ENCODE measurements around the gene CTIF.

Gene CTIF

DNA sequence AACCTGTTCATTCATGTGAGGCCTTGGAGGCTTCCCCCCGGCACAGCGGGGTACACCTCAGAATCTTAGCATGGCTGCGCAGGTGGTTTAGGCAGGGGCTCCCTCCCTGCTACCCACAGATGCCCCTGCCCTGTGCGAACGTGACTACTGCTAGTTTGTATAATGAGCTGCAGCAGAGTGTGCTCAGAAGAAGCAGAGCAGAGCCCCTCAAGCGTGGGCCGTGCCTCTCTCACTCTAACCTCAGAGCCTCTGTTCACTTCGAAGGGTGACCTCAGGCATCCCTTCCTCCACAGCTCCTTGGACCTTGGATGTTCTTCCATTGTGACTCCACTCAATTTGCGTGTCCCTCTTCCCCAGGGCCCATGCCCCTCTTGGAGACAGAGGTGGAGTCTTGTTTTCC is 161.6 kb downstream of the CTIF start:
- TF ChIP-seq, protein P1, sequence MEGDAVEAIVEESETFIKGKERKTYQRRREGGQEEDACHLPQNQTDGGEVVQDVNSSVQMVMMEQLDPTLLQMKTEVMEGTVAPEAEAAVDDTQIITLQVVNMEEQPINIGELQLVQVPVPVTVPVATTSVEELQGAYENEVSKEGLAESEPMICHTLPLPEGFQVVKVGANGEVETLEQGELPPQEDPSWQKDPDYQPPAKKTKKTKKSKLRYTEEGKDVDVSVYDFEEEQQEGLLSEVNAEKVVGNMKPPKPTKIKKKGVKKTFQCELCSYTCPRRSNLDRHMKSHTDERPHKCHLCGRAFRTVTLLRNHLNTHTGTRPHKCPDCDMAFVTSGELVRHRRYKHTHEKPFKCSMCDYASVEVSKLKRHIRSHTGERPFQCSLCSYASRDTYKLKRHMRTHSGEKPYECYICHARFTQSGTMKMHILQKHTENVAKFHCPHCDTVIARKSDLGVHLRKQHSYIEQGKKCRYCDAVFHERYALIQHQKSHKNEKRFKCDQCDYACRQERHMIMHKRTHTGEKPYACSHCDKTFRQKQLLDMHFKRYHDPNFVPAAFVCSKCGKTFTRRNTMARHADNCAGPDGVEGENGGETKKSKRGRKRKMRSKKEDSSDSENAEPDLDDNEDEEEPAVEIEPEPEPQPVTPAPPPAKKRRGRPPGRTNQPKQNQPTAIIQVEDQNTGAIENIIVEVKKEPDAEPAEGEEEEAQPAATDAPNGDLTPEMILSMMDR (IDR thresholded peaks at IDR 0.05; ENCODE audit: insufficient read depth, low read depth, low read length, missing control alignments): no peak
- no peak for DNase-seq (ENCODE audit: low read depth)
- H3K4me3 ChIP-seq (ENCODE audit: low read depth, low read length): no peak overlapping the region

DNA sequence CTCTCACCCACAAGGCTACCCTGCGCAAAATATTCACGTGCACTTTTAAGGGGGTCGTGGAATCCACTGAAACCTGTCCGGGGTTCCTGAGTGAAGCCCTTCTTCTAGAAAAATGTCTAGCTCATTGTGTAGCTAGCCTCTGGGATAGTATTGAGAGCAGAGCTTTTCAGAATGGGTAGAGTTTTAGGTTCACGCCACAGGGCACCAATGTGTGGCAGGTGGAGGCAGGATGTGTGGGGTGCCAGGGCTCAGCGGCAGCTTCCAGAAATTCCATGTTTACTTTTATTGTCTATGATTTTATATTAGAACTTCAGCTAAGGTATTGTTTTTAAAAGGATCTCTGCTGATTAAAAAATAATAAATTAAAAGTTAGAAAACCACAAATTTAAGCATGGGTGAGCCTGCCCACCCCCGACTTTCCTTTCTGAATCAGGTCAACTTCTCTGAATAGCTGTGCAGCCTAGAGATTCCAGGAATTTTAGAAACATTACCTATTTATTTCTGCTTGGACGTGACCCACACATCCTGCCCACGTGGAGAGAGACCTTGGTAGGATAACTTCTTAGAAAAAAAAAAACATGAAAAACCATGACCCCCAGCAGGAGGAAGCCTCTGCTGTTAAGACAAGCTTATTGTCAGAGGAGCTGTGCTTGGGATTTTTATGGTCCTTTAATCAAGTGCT is 163.7 kb downstream of the CTIF start:
- no peak for DNase-seq (ENCODE audit: low read depth)
- no peak overlapping the region for H3K4me3 ChIP-seq (ENCODE audit: low read depth, low read length)
- TF ChIP-seq, protein P1 (IDR thresholded peaks at IDR 0.05; ENCODE audit: insufficient read depth, low read depth, low read length, missing control alignments): no peak

DNA sequence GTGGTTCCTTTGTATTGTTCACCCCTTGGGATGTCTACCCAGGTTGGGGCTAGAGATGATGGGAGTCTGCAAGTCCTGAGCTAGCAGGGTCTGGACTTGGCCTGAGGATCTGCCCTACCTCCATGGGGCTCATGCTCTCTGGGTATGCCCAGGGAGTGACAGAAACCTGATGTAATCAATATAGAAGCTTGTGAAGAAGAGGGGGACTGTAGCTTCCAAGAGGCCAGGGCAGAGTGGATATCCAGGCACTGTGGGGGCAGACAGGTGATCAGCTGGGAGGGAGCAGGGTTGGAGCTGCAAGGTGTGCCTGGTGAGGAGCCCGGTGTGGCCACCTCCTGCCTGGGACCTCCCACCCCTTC is 164.2 kb downstream of the CTIF start:
- TF ChIP-seq, protein P1 (IDR thresholded peaks at IDR 0.05; ENCODE audit: insufficient read depth, low read depth, low read length, missing control alignments): no peak
- DNase-seq (ENCODE audit: low read depth): no peak

DNA sequence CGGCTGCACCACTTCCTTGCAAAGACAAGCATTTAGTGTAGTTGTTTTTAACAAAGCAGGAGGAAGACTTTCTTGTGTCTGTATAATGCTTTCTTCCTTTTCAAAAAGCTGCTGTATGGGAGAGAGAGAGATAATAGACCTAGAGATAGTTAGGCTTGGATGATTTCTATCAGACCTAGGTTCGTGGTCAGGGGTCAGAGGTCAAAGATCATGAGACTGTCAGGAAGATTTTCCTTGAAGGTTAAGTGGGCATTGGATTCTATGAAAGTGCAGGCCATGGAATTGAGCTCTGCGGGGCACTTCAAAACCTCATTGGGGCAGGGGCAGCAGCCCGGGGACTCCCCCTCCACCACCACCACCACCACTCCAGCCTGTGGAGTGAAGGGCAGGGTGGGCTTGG is 164.6 kb downstream of the CTIF start:
- no peak overlapping the region for H3K4me3 ChIP-seq (ENCODE audit: low read depth, low read length)
- no peak for DNase-seq (ENCODE audit: low read depth)
- TF ChIP-seq, protein P1 (IDR thresholded peaks at IDR 0.05; ENCODE audit: insufficient read depth, low read depth, low read length, missing control alignments): no peak

More for the DNA sequence above, 164.2 kb downstream of the CTIF start:
- H3K4me3 ChIP-seq (ENCODE audit: low read depth, low read length): no peak overlapping the region

DNA sequence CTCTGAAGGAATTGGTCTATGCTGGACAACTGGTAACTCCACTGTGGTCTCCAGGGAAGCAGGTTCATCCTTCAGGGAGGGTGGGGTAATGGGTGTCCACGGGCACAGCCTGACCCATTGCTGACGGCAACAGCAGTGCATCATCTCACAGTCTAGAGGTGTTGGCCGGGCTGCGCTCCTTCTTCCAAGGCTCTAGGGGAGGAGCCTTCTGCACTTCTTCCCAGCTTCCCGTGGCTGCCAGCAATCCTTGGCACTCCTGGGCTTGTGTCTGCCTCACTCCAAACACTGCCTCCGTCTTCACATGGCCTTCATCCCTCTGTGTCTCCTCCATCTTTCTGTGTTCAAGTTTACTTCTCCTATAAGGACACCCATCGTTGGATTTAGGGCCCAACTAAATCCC is 166.2 kb downstream of the CTIF start:
- H3K4me3 ChIP-seq (ENCODE audit: low read depth, low read length): no peak overlapping the region
- TF ChIP-seq, protein P1 (IDR thresholded peaks at IDR 0.05; ENCODE audit: insufficient read depth, low read depth, low read length, missing control alignments): no peak
- no peak for DNase-seq (ENCODE audit: low read depth)

DNA sequence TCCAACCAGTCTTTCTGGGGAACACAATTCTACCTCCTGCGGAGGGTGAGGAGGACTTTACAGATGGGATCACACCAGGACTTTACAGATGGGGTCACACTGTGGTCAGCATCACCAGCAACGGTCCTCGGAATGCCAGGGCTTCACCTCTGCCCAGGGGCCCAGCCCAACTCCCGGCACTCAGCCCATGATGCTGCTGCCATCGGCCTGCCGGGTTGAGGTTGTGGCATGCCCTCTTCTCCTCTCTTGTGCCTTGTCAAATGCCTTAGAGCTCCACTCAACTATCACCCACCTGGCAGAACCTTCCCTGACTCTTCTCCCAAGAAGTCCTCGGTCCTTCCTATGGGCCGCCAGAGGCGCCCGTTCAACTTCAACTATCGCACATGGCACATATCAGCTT is 166.7 kb downstream of the CTIF start:
- DNase-seq (ENCODE audit: low read depth): no peak
- TF ChIP-seq, protein P1 (IDR thresholded peaks at IDR 0.05; ENCODE audit: insufficient read depth, low read depth, low read length, missing control alignments): no peak
- no peak overlapping the region for H3K4me3 ChIP-seq (ENCODE audit: low read depth, low read length)

DNA sequence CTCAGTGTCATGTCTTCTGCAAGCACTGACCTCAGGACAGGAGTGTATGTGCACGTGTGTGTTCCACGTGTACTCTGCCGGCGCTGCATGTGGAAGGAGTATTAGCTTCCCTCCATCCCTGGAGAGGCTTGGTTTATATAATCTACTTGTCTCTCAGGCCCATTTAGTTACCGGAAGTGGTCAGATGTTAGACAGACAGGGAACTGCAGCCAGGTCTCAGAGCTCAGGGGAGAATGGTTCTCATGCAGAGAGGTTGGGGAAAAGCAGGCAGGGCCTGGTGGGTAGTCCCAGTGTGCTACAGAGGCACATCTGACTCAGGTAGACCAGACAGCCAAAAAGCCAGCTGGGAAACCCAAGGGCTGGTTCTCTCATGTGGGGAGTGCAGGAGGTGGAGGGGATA is 167.9 kb downstream of the CTIF start:
- H3K4me3 ChIP-seq (ENCODE audit: low read depth, low read length): no peak overlapping the region
- DNase-seq (ENCODE audit: low read depth): peak; percentile 42
- TF ChIP-seq, protein P1 (IDR thresholded peaks at IDR 0.05; ENCODE audit: insufficient read depth, low read depth, low read length, missing control alignments): no peak
